ENCODE results near the gene ANKRD53. TPM values are rescaled to one million over a fixed set of nuclear protein-coding genes. Genes with fewer than 3 reads are reported as not detected.

ANKRD53 gene
- total RNA-seq, 4 donors from 2014 or later, result 2.9 to 5.5 TPM; not detected in 2

- H3K27me3 ChIP-seq, result peaks cover 9% of the 10 kb centered on the region
- peak; percentile 47 to 50 for DNase-seq (ENCODE audit: low spot score in 2 of 2)
- WGBS, result 24% methylated on average over 8 of the region's 8 CpGs
- TF ChIP-seq, protein P1, sequence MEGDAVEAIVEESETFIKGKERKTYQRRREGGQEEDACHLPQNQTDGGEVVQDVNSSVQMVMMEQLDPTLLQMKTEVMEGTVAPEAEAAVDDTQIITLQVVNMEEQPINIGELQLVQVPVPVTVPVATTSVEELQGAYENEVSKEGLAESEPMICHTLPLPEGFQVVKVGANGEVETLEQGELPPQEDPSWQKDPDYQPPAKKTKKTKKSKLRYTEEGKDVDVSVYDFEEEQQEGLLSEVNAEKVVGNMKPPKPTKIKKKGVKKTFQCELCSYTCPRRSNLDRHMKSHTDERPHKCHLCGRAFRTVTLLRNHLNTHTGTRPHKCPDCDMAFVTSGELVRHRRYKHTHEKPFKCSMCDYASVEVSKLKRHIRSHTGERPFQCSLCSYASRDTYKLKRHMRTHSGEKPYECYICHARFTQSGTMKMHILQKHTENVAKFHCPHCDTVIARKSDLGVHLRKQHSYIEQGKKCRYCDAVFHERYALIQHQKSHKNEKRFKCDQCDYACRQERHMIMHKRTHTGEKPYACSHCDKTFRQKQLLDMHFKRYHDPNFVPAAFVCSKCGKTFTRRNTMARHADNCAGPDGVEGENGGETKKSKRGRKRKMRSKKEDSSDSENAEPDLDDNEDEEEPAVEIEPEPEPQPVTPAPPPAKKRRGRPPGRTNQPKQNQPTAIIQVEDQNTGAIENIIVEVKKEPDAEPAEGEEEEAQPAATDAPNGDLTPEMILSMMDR (IDR thresholded peaks at IDR 0.05), result peak; percentile 53 to 76
- TF ChIP-seq POLR2A (IDR thresholded peaks at IDR 0.05), result no peak
- no peak for TF ChIP-seq POLR2AphosphoS5 (IDR thresholded peaks at IDR 0.05)
- TF ChIP-seq EP300 (IDR thresholded peaks at IDR 0.05), result no peak
- H3K4me3 ChIP-seq, result no peak overlapping the region
- no peak overlapping the region for H3K27ac ChIP-seq
- H3K36me3 ChIP-seq, result no peaks in the 10 kb centered on the region
- no peaks in the 10 kb centered on the region for H3K9me3 ChIP-seq
- peaks cover 7% of the 10 kb centered on the region for H3K4me1 ChIP-seq
These were observed 31.5 kb upstream of the ANKRD53 start for GRCh38 chr2:70946832-70947442.

DNA sequence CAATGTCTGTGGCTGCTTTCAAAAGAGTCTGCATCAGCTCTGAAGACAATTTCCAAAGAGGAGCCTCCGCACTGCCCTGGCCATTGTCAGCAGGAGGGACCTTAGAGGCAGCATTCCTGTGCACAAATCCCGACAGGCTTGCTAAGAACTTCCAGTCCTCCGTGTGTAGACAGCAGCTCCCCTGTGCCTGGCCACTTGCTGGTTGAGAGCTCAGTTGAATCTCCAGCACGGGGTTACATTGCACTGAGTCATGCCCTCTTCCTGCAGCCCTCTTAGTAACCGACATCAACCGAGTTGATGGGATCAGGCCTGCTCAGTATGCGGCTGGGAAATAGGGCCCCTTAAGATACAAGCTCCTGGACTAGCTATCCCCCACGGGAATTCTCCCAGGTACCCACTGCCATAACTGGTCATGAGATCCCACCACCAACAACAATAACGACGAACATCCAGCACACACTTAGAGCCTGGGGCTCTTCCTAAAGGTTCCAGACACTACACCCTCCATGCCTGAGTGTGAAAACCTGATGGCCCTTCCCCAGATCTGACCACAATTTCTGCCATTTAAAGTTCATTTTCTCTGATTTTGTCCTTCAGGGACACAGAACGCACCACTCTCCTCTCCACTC lies 30.8 kb upstream of the ANKRD53 start:
- Histone ChIP-seq H3K9me3 (no peaks in the 10 kb centered on the region), H3K4me3 (peak overlapping the region; percentile 33), H3K27me3 (peaks cover 9% of the 10 kb centered on the region), H3K36me3 (no peaks in the 10 kb centered on the region), H3K27ac (no peak overlapping the region), H3K4me1 (peaks cover 7% of the 10 kb centered on the region)
- TF ChIP-seq POLR2A (IDR thresholded peaks at IDR 0.05) (no peak), EP300 (IDR thresholded peaks at IDR 0.05) (no peak), POLR2AphosphoS5 (IDR thresholded peaks at IDR 0.05) (no peak)
- TF ChIP-seq, protein P1 (IDR thresholded peaks at IDR 0.05), result no peak
- WGBS, result 56% methylated on average over 5 of the region's 11 CpGs
- no peak for DNase-seq (ENCODE audit: low spot score in 2 of 2)

DNA sequence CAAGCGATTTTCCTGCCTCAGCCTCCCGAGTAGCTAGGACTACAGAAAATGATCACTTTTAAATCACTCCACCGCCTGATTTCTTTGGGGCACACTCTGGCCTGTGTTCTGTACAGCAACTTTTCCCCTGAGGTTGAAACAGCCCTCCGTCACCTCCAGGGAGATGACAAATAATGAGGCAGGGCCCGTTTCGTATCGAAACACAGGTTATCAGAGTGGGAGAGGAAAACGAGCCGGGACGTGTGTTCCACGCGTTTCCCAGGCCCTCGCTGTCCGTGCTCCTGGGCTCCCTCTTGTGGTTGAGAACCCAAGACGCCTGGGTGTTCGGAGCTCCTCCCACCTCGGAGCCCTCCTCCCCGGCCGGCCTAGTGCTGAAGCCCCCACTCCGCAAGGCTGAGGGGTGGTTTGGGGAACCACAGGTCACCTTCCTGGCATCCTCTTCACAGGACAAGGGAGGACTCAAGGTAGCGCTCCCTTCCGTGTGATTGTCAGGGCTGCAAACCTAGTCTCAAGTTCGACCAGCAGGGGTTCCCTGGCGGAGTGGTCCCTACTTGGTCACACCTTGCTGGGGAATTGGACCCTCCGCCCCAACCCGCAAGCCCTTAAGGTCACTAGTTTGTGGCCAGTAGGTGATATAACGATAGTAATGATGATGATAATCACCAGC lies 30.0 kb upstream of the ANKRD53 start:
- H3K27ac ChIP-seq, result no peak overlapping the region
- no peaks in the 10 kb centered on the region for H3K36me3 ChIP-seq
- TF ChIP-seq, protein P1 (IDR thresholded peaks at IDR 0.05), result peak; percentile 52 to 87
- TF ChIP-seq POLR2AphosphoS5 (IDR thresholded peaks at IDR 0.05) (no peak), POLR2A (IDR thresholded peaks at IDR 0.05) (no peak), EP300 (IDR thresholded peaks at IDR 0.05) (no peak)
- H3K4me3 ChIP-seq, result peak overlapping the region; percentile 33
- peaks cover 12% of the 10 kb centered on the region for H3K27me3 ChIP-seq
- peaks cover 7% of the 10 kb centered on the region for H3K4me1 ChIP-seq
- H3K9me3 ChIP-seq, result no peaks in the 10 kb centered on the region
- peak in 1 of 2 donors; percentile 86 for DNase-seq (ENCODE audit: low spot score in 2 of 2)
- WGBS, result 11% methylated on average over 11 of the region's 27 CpGs

DNA sequence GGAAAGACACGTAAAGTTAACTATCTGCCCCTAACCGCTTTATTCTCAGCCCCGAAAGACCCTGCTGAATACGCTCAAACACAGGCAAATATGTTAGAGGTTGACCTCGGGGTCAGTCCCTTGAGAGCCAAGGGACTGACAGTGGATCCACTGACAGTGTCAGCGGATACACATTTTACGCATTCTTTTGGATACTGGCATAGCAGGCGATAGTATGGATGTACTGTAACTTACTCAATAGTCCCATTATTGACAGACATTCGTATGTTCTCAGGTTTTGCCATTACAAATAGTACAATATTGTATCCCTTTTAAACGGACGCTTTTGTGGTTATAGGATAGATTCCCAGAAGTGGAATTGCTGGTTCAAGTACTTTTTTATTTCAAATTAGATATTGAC lies 29.3 kb upstream of the ANKRD53 start:
- H3K27ac ChIP-seq, result no peak overlapping the region
- WGBS, result 79% methylated on average over 11 of the region's 11 CpGs
- no peak for DNase-seq (ENCODE audit: low spot score in 2 of 2)
- H3K9me3 ChIP-seq, result no peaks in the 10 kb centered on the region
- TF ChIP-seq, protein P1 (IDR thresholded peaks at IDR 0.05), result no peak
- TF ChIP-seq POLR2AphosphoS5 (IDR thresholded peaks at IDR 0.05) (no peak), EP300 (IDR thresholded peaks at IDR 0.05) (no peak), POLR2A (IDR thresholded peaks at IDR 0.05) (no peak)
- no peak overlapping the region for H3K4me3 ChIP-seq
- no peaks in the 10 kb centered on the region for H3K36me3 ChIP-seq
- peaks cover 7% of the 10 kb centered on the region for H3K4me1 ChIP-seq
- peaks cover 12% of the 10 kb centered on the region for H3K27me3 ChIP-seq

DNA sequence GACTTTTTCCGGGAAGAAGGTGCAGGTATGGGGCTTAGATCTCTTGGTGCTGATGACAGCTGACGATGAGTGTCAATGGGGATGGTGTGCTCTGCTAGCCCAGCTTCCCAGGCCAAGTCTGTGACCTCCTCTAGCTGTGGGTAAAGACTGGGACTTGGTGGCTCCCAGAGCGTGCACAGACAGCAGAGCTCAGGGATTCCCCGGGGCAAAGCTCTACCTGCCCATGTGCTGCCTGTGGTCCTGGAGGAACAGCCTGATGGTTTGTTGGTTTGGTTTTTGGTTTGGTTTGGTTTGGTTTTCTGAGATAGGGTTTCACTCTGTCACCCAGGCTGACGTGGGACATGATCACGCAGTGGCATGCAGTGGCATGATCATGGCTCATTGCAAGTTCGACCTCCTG lies 23.5 kb upstream of the ANKRD53 start:
- WGBS, result 72% methylated on average over 5 of the region's 7 CpGs
- Histone ChIP-seq H3K4me1 (no peaks in the 10 kb centered on the region), H3K27me3 (peaks cover 12% of the 10 kb centered on the region), H3K27ac (no peak overlapping the region), H3K9me3 (no peaks in the 10 kb centered on the region), H3K4me3 (no peak overlapping the region), H3K36me3 (no peaks in the 10 kb centered on the region)
- TF ChIP-seq POLR2A (IDR thresholded peaks at IDR 0.05), result no peak
- DNase-seq (ENCODE audit: low spot score in 2 of 2), result no peak
